ENCODE measurements around the gene SAMD11.

SAMD11 gene

GRCh38 chr1:954927-955326, 31.2 kb downstream of the SAMD11 start:
- TF ChIP-seq YY1 (IDR thresholded peaks at IDR 0.05; ENCODE audit: low read depth) (no peak), TAF1 (IDR thresholded peaks at IDR 0.05; ENCODE audit: low read depth) (no peak), EP300 (IDR thresholded peaks at IDR 0.05; ENCODE audit: borderline replicate concordance) (no peak), MAX (IDR thresholded peaks at IDR 0.05) (no peak), REST (IDR thresholded peaks at IDR 0.05; ENCODE audit: low read depth) (no peak), CREB1 (IDR thresholded peaks at IDR 0.05; ENCODE audit: low read depth) (no peak), TCF12 (IDR thresholded peaks at IDR 0.05; ENCODE audit: low read depth) (no peak), EGR1 (IDR thresholded peaks at IDR 0.05) (no peak), FOXM1 (IDR thresholded peaks at IDR 0.05; ENCODE audit: borderline replicate concordance, low read depth) (no peak), NFIC (IDR thresholded peaks at IDR 0.05) (no peak), ZBTB7A (IDR thresholded peaks at IDR 0.05; ENCODE audit: low read depth) (no peak), CEBPB (IDR thresholded peaks at IDR 0.05) (no peak), TEAD4 (IDR thresholded peaks at IDR 0.05) (no peak), RAD21 (IDR thresholded peaks at IDR 0.05; ENCODE audit: low read depth) (no peak)
- TF ChIP-seq, protein P1, sequence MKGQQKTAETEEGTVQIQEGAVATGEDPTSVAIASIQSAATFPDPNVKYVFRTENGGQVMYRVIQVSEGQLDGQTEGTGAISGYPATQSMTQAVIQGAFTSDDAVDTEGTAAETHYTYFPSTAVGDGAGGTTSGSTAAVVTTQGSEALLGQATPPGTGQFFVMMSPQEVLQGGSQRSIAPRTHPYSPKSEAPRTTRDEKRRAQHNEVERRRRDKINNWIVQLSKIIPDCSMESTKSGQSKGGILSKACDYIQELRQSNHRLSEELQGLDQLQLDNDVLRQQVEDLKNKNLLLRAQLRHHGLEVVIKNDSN (IDR thresholded peaks at IDR 0.05): no peak

DNA sequence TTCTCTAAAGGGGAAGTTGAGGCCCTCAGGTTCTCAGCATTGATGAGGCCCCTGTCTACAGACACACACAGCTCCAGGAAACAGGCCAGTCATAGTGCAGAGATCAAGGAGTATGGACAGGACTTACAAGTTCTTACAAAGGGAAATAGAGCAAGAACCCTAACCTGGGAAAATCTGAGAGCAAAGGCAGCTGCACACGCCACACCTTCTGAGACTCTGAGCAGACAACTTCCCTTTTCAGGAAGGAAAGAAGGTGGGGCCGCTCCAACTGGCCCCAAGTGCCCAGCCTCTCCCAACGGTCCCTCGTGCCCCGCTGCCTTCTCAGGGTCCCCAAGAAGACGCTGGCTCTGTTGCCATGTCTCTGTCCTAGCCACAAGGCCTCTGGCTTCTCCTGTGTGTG, 31.8 kb downstream of the SAMD11 start:
- TF ChIP-seq MAX (IDR thresholded peaks at IDR 0.05): no peak
- no peak for TF ChIP-seq TEAD4 (IDR thresholded peaks at IDR 0.05)
- no peak for TF ChIP-seq FOXM1 (IDR thresholded peaks at IDR 0.05; ENCODE audit: borderline replicate concordance, low read depth)
- no peak for TF ChIP-seq RAD21 (IDR thresholded peaks at IDR 0.05; ENCODE audit: low read depth)
- no peak for TF ChIP-seq ZBTB7A (IDR thresholded peaks at IDR 0.05; ENCODE audit: low read depth)
- no peak for TF ChIP-seq CREB1 (IDR thresholded peaks at IDR 0.05; ENCODE audit: low read depth)
- TF ChIP-seq NFIC (IDR thresholded peaks at IDR 0.05): no peak
- no peak for TF ChIP-seq EP300 (IDR thresholded peaks at IDR 0.05; ENCODE audit: borderline replicate concordance)
- TF ChIP-seq YY1 (IDR thresholded peaks at IDR 0.05; ENCODE audit: low read depth): no peak
- TF ChIP-seq, protein P1 (IDR thresholded peaks at IDR 0.05): no peak
- no peak for TF ChIP-seq TAF1 (IDR thresholded peaks at IDR 0.05; ENCODE audit: low read depth)
- TF ChIP-seq REST (IDR thresholded peaks at IDR 0.05; ENCODE audit: low read depth): no peak
- TF ChIP-seq CEBPB (IDR thresholded peaks at IDR 0.05): no peak

GRCh38 chr1:956636-957035, 32.9 kb downstream of the SAMD11 start:
- TF ChIP-seq ZBTB7A (IDR thresholded peaks at IDR 0.05; ENCODE audit: low read depth) (no peak), EGR1 (IDR thresholded peaks at IDR 0.05) (no peak), TEAD4 (IDR thresholded peaks at IDR 0.05) (no peak), CEBPB (IDR thresholded peaks at IDR 0.05) (no peak), CREB1 (IDR thresholded peaks at IDR 0.05; ENCODE audit: low read depth) (no peak), MAX (IDR thresholded peaks at IDR 0.05) (no peak), TCF12 (IDR thresholded peaks at IDR 0.05; ENCODE audit: low read depth) (no peak), NFIC (IDR thresholded peaks at IDR 0.05) (no peak), REST (IDR thresholded peaks at IDR 0.05; ENCODE audit: low read depth) (no peak), FOXM1 (IDR thresholded peaks at IDR 0.05; ENCODE audit: borderline replicate concordance, low read depth) (no peak), RAD21 (IDR thresholded peaks at IDR 0.05; ENCODE audit: low read depth) (no peak), YY1 (IDR thresholded peaks at IDR 0.05; ENCODE audit: low read depth) (no peak), EP300 (IDR thresholded peaks at IDR 0.05; ENCODE audit: borderline replicate concordance) (no peak)
- TF ChIP-seq, protein P1 (IDR thresholded peaks at IDR 0.05): no peak
